Stimulated activated CD8-positive, alpha-beta memory T cell treated with anti-CD3 and anti-CD28 coated beads, Interleukin-12 subunit alpha, Interleukin-12 subunit beta, amount 100 ng/mL, for 4 hours (primary cell): ENCODE data around the gene CSNK1A1.
"Not testable (repeated sequence)": the region's sequence is repeated elsewhere in the genome, so short reads cannot be mapped to it uniquely, and the experiment has no call there.

Source experiments
- DNase-seq: peaks from one replicate; pipeline ENCODE4 v3.0.0-alpha.2; 2020; ENCODE audit warnings: low read depth

The CSNK1A1 gene

GRCh38 chr5:149572576-149573231, 21.5 kb upstream of the CSNK1A1 start:
- DNase-seq = no peak

- DNase-seq = no peak
Observed at GRCh38 chr5:149572170-149572569, 20.9 kb upstream of the CSNK1A1 start.

- no peak for DNase-seq
Observed at GRCh38 chr5:149567226-149567625, 16.0 kb upstream of the CSNK1A1 start.

- DNase-seq = not testable (repeated sequence)
Observed at GRCh38 chr5:149564542-149565140, 13.4 kb upstream of the CSNK1A1 start.

GRCh38 chr5:149563466-149563865, 12.2 kb upstream of the CSNK1A1 start:
- DNase-seq = no peak

GRCh38 chr5:149561848-149562247, 10.6 kb upstream of the CSNK1A1 start:
- no peak for DNase-seq

- no peak for DNase-seq
Observed at GRCh38 chr5:149559706-149560105, 8.5 kb upstream of the CSNK1A1 start.

- DNase-seq = no peak
Observed at GRCh38 chr5:149552553-149553160, 1.4 kb upstream of the CSNK1A1 start.

- no peak for DNase-seq
Observed at GRCh38 chr5:149552038-149552494, 827 bp upstream of the CSNK1A1 start.

- no peak for DNase-seq
Observed at GRCh38 chr5:149550594-149551226, 529 bp downstream of the CSNK1A1 start.

- DNase-seq = no peak
Observed at GRCh38 chr5:149550268-149550583, 1.0 kb downstream of the CSNK1A1 start.

GRCh38 chr5:149549461-149550267, 1.6 kb downstream of the CSNK1A1 start:
- no peak for DNase-seq

- DNase-seq = no peak
Observed at GRCh38 chr5:149546974-149547373, 4.3 kb downstream of the CSNK1A1 start.

GRCh38 chr5:149545327-149545726, 5.9 kb downstream of the CSNK1A1 start:
- no peak for DNase-seq

- no peak for DNase-seq
Observed at GRCh38 chr5:149544028-149544420, 7.2 kb downstream of the CSNK1A1 start.

- no peak for DNase-seq
Observed at GRCh38 chr5:149543361-149544027, 7.7 kb downstream of the CSNK1A1 start.

GRCh38 chr5:149541893-149542292, 9.3 kb downstream of the CSNK1A1 start:
- DNase-seq = no peak

- DNase-seq = no peak
Observed at GRCh38 chr5:149540089-149540488, 11.2 kb downstream of the CSNK1A1 start.

GRCh38 chr5:149537374-149537975, 13.8 kb downstream of the CSNK1A1 start:
- no peak for DNase-seq

- not testable (repeated sequence) for DNase-seq
Observed at GRCh38 chr5:149535787-149536186, 15.5 kb downstream of the CSNK1A1 start.

GRCh38 chr5:149532413-149532812, 18.8 kb downstream of the CSNK1A1 start:
- no peak for DNase-seq
